Vagina (tissue), 2 donors: Measurements from ENCODE around the gene IKBKE. TPM values are rescaled to one million over a fixed set of nuclear protein-coding genes. Genes with fewer than 3 reads are reported as not detected.
A peak's percentile ranks its signal among the peaks of the same experiment; 100 is the strongest.

Experiments
- DNase-seq, 2 donors: peaks; one replicate each; pipeline ENCODE4 v3.0.0-alpha.2; 2017; ENCODE audit errors: extremely low spot score in 2 of 2
- H3K27ac ChIP-seq: fragments of 200-600 bp; sonication (generic); one replicate; pipeline ENCODE4 v1.5.1; 2019
- H3K27me3 ChIP-seq: fragments of 200-600 bp; sonication (generic); one replicate; pipeline ENCODE4 v1.5.1; 2019
- H3K36me3 ChIP-seq, 2 donors: fragments of 200-600 bp; sonication (generic); one replicate each; pipeline ENCODE4 v1.5.1; 2017 to 2019
- H3K4me1 ChIP-seq: fragments of 200-600 bp; sonication (generic); one replicate; pipeline ENCODE4 v1.5.1; 2019
- H3K4me3 ChIP-seq, 2 donors: fragments of 200-600 bp; sonication (generic); 1 replicate in 1 of 2; 2 replicates in 1 of 2; pipeline ENCODE4 v1.5.1; 2016 to 2019
- H3K9me3 ChIP-seq: fragments of 200-600 bp; sonication (generic); one replicate; pipeline ENCODE4 v1.5.1; 2019
- CTCF ChIP-seq, 3 experiments: fragments of 450-650 bp in 2 of 3; fragments of 200-600 bp in 1 of 3; sonication (generic) in 1 of 3; IDR thresholded peaks; one replicate each; pipeline ENCODE4 v1.5.1; 2017 to 2019; ENCODE audit warnings: antibody characterized with exemption in 3 of 3, mild to moderate bottlenecking in 2 of 3, moderate library complexity in 2 of 3
- POLR2A ChIP-seq, 2 donors: fragments of 450-650 bp; IDR thresholded peaks; one replicate each; pipeline ENCODE4 v1.6.1; 2017; ENCODE audit warnings: antibody characterized with exemption in 2 of 2, mild to moderate bottlenecking in 2 of 2, moderate library complexity in 2 of 2
- POLR2AphosphoS5 ChIP-seq, 2 donors: sonication (generic); formaldehyde crosslinking; IDR thresholded peaks; one replicate each; pipeline ENCODE4 v1.9.0; 2017; ENCODE audit warnings: antibody characterized with exemption in 2 of 2, mild to moderate bottlenecking in 2 of 2, low read depth in 1 of 2; ENCODE audit not compliant: insufficient read depth in 1 of 2
- intact Hi-C: fragments of 100-400 bp; cut with DNase I; formaldehyde crosslinking; loops from one replicate; pipeline ENCODE4 v1.15.1; 2023
- total RNA-seq: library from RNA; depleted of rRNA; stranded (reverse); fragments of >200 nt; gene quantifications from one replicate; pipeline ENCODE4 v1.2.3, GENCODE V29; 2016

IKBKE gene
- total RNA-seq, 1 donor from 2014 or later: 10.1 TPM

- intact Hi-C loops: no loop called here
Measured at GRCh38 chr1:206496131-206496793, 26.0 kb downstream of the IKBKE start.

DNA sequence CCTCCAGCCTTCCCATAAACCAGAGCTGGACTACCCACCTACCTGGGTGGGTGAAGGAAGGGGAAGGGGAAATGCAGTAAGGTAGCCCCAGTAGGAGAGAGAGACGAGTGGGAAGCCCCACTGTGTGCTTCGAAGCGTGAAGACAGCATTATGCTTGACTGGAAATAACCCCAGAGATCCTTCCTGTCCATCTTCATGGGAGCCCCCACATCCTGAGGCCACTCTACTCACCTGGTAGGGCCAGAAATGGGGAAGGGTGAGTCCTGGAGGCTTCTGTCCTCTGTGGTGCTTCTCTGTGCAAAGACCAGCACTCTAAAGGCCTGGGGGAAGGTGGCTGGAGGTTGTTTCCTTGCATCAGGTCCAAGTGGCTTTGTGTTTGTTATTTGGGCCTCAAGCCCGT, 27.1 kb downstream of the IKBKE start:
- TF ChIP-seq CTCF (IDR thresholded peaks at IDR 0.05) (no peak), POLR2A (IDR thresholded peaks at IDR 0.05) (no peak), POLR2AphosphoS5 (IDR thresholded peaks at IDR 0.05; ENCODE audit: insufficient read depth in 1 of 2, low read depth in 1 of 2) (no peak)
- Histone ChIP-seq H3K27ac (no peak overlapping the region), H3K9me3 (no peaks in the 10 kb centered on the region), H3K4me1 (peaks cover 40% of the 10 kb centered on the region), H3K4me3 (no peak overlapping the region), H3K36me3 (no peaks in the 10 kb centered on the region), H3K27me3 (no peaks in the 10 kb centered on the region)
- intact Hi-C loops: no loop called here
- DNase-seq: no peak

More at GRCh38 chr1:206496131-206496793, 26.0 kb downstream of the IKBKE start:
- Histone ChIP-seq H3K36me3 (no peaks in the 10 kb centered on the region), H3K9me3 (no peaks in the 10 kb centered on the region), H3K27me3 (no peaks in the 10 kb centered on the region), H3K27ac (peak overlapping the region; percentile 28), H3K4me1 (peaks cover 32% of the 10 kb centered on the region), H3K4me3 (no peak overlapping the region)
- TF ChIP-seq POLR2A (IDR thresholded peaks at IDR 0.05) (no peak), POLR2AphosphoS5 (IDR thresholded peaks at IDR 0.05; ENCODE audit: insufficient read depth in 1 of 2, low read depth in 1 of 2) (no peak), CTCF (IDR thresholded peaks at IDR 0.05) (no peak)
- DNase-seq: no peak

GRCh38 chr1:206497774-206498173, 27.5 kb downstream of the IKBKE start:
- Histone ChIP-seq H3K4me3 (no peak overlapping the region), H3K27me3 (no peaks in the 10 kb centered on the region), H3K27ac (no peak overlapping the region), H3K36me3 (no peaks in the 10 kb centered on the region), H3K4me1 (peaks cover 40% of the 10 kb centered on the region), H3K9me3 (no peaks in the 10 kb centered on the region)
- TF ChIP-seq POLR2AphosphoS5 (IDR thresholded peaks at IDR 0.05; ENCODE audit: insufficient read depth in 1 of 2, low read depth in 1 of 2) (no peak), POLR2A (IDR thresholded peaks at IDR 0.05) (no peak), CTCF (IDR thresholded peaks at IDR 0.05) (no peak)
- intact Hi-C loops: no loop called here
- no peak for DNase-seq

DNA sequence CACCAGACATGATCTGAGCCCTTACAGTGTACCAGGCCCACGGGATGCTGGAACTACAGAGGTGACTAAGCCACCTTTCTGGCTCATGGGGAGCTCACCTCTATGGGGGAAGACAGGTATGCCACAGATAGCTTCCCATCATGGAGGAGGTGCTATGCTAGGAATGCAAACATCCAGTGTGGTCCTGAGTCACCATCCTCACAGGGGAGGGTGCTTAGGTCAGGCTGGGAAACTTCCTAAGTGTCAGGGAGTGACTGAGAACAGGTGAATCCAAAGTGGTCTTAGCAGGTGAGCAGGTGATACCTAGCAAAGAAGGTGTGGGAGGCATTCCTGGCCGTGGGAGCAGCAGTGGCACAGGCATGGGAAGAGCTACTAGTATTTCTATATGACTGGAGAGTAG, 28.4 kb downstream of the IKBKE start:
- Histone ChIP-seq H3K4me3 (no peak overlapping the region), H3K9me3 (no peaks in the 10 kb centered on the region), H3K4me1 (peaks cover 47% of the 10 kb centered on the region), H3K27ac (no peak overlapping the region), H3K36me3 (no peaks in the 10 kb centered on the region), H3K27me3 (no peaks in the 10 kb centered on the region)
- intact Hi-C loops: no loop called here
- TF ChIP-seq POLR2AphosphoS5 (IDR thresholded peaks at IDR 0.05; ENCODE audit: insufficient read depth in 1 of 2, low read depth in 1 of 2): no peak
- no peak for TF ChIP-seq CTCF (IDR thresholded peaks at IDR 0.05)
- TF ChIP-seq POLR2A (IDR thresholded peaks at IDR 0.05): no peak
- DNase-seq: no peak

GRCh38 chr1:206500046-206500445, 29.8 kb downstream of the IKBKE start:
- H3K4me1 ChIP-seq: peaks cover 51% of the 10 kb centered on the region
- intact Hi-C loops: no loop called here
- TF ChIP-seq CTCF (IDR thresholded peaks at IDR 0.05) (no peak), POLR2A (IDR thresholded peaks at IDR 0.05) (no peak), POLR2AphosphoS5 (IDR thresholded peaks at IDR 0.05; ENCODE audit: insufficient read depth in 1 of 2, low read depth in 1 of 2) (no peak)

More at GRCh38 chr1:206500046-206500445, 29.8 kb downstream of the IKBKE start:
- H3K9me3 ChIP-seq: no peaks in the 10 kb centered on the region
- no peaks in the 10 kb centered on the region for H3K36me3 ChIP-seq
- H3K27ac ChIP-seq: no peak overlapping the region
- DNase-seq: no peak
- H3K27me3 ChIP-seq: no peaks in the 10 kb centered on the region
- no peak overlapping the region for H3K4me3 ChIP-seq
